HEK293T (cell line): ENCODE measurements around the gene DYNC1I1.

ENCODE experiments used
- ARNT ChIP-seq: fragments of 450-650 bp; IDR thresholded peaks from 2 replicates; pipeline ENCODE4 v1.6.1; 2017; ENCODE audit warnings: mild to moderate bottlenecking
- BHLHE40 ChIP-seq: fragments of 450-650 bp; IDR thresholded peaks from 2 replicates; pipeline ENCODE4 v1.6.1; 2016; ENCODE audit warnings: mild to moderate bottlenecking, moderate library complexity, borderline replicate concordance
- CTBP1 ChIP-seq: fragments of 450-650 bp; IDR thresholded peaks from 2 replicates; pipeline ENCODE4 v1.6.1; 2016; ENCODE audit warnings: borderline replicate concordance
- ELF4 ChIP-seq: fragments of 450-650 bp; IDR thresholded peaks from 2 replicates; pipeline ENCODE4 v1.6.1; 2017; ENCODE audit warnings: antibody characterized with exemption
- FOXK2 ChIP-seq: fragments of 450-650 bp; IDR thresholded peaks from 2 replicates; pipeline ENCODE4 v1.6.1; 2016; ENCODE audit warnings: mild to moderate bottlenecking
- FOXM1 ChIP-seq: fragments of 450-650 bp; IDR thresholded peaks from 2 replicates; pipeline ENCODE4 v1.6.1; 2017; ENCODE audit warnings: mild to moderate bottlenecking, borderline replicate concordance
- HDGF ChIP-seq: fragments of 450-650 bp; IDR thresholded peaks from 2 replicates; pipeline ENCODE4 v1.6.1; 2017; ENCODE audit warnings: antibody characterized with exemption, borderline replicate concordance
- L3MBTL2 ChIP-seq: fragments of 450-650 bp; conservative IDR thresholded peaks from 2 replicates; pipeline ENCODE4 v1.6.1; 2016; ENCODE audit warnings: mild to moderate bottlenecking
- LEF1 ChIP-seq: fragments of 450-650 bp; IDR thresholded peaks from 2 replicates; pipeline ENCODE4 v1.6.1; 2017; ENCODE audit warnings: mild to moderate bottlenecking, borderline replicate concordance
- NFRKB ChIP-seq: fragments of 450-650 bp; IDR thresholded peaks from 2 replicates; pipeline ENCODE4 v1.6.1; 2016; ENCODE audit warnings: mild to moderate bottlenecking, moderate library complexity
- PKNOX1 ChIP-seq: fragments of 450-650 bp; IDR thresholded peaks from 2 replicates; pipeline ENCODE4 v1.6.1; 2016
- SP1 ChIP-seq: fragments of 450-650 bp; IDR thresholded peaks from 2 replicates; pipeline ENCODE4 v1.6.1; 2017
- SUZ12 ChIP-seq: fragments of 450-650 bp; IDR thresholded peaks from 2 replicates; pipeline ENCODE4 v1.6.1; 2016; ENCODE audit warnings: mild to moderate bottlenecking
- ZNF384 ChIP-seq: fragments of 450-650 bp; IDR thresholded peaks from 2 replicates; pipeline ENCODE4 v1.6.1; 2016

- TF ChIP-seq SP1: no peak
- TF ChIP-seq FOXK2: no peak
- TF ChIP-seq ZNF384: no peak
- no peak for TF ChIP-seq FOXM1
- TF ChIP-seq L3MBTL2: no peak
- no peak for TF ChIP-seq HDGF
- TF ChIP-seq SUZ12: no peak
- TF ChIP-seq LEF1: no peak
- no peak for TF ChIP-seq BHLHE40
- no peak for TF ChIP-seq ARNT
- TF ChIP-seq NFRKB: no peak
- TF ChIP-seq ELF4: no peak
- TF ChIP-seq PKNOX1: no peak
- no peak for TF ChIP-seq CTBP1
These were observed 135.0 kb downstream of the DYNC1I1 start for GRCh38 chr7:95907337-95907736.
